Activated CD4-positive, alpha-beta T cell treated with anti-CD3 and anti-CD28 coated beads, Interleukin-2, amount 10 ng/mL, durations not matched to agents 24 days and 14 days (primary cell): ENCODE measurements around the gene GABRB3. TPM values are rescaled to one million over a fixed set of nuclear protein-coding genes. Genes with fewer than 3 reads are reported as not detected.

ENCODE experiments used
- DNase-seq: peaks from one replicate; pipeline ENCODE4 v3.0.0; 2022
- H3K27ac Mint-ChIP-seq: one replicate; pipeline ENCODE4 v1.8.0; 2022; ENCODE audit warnings: mild to moderate bottlenecking, mixed read lengths
- H3K27me3 Mint-ChIP-seq: one replicate; pipeline ENCODE4 v1.8.0; 2022; ENCODE audit warnings: mixed read lengths
- H3K36me3 Mint-ChIP-seq: one replicate; pipeline ENCODE4 v1.8.0; 2022; ENCODE audit warnings: low read depth, mild to moderate bottlenecking, mixed read lengths
- H3K4me1 Mint-ChIP-seq: one replicate; pipeline ENCODE4 v1.8.0; 2021; ENCODE audit warnings: mixed read lengths
- H3K4me3 Mint-ChIP-seq: one replicate; pipeline ENCODE4 v1.8.0; 2022; ENCODE audit warnings: mild to moderate bottlenecking, moderate library complexity, mixed read lengths
- H3K9me3 Mint-ChIP-seq: one replicate; pipeline ENCODE4 v1.8.0; 2021; ENCODE audit warnings: mixed read lengths
- intact Hi-C: fragments of 100-400 bp; cut with micrococcal nuclease; formaldehyde crosslinking; loops from one replicate; pipeline ENCODE4 v1.15.1; 2023
- total RNA-seq: library from RNA; stranded (reverse); gene quantifications from 2 replicates; pipeline ENCODE4 v1.2.3, GENCODE V29; 2022

Gene GABRB3
- total RNA-seq, 1 donor from 2014 or later: not detected

- intact Hi-C loops: no loop called here
- H3K36me3 Mint-ChIP-seq: no peaks in the 10 kb centered on the region
Measured at GRCh38 chr15:26561896-26562295, 211.0 kb downstream of the GABRB3 start.

GRCh38 chr15:26561130-26561529, 211.7 kb downstream of the GABRB3 start:
- no peak for DNase-seq
- Mint-ChIP-seq H3K36me3 (no peaks in the 10 kb centered on the region), H3K27ac (no peak overlapping the region), H3K4me3 (no peak overlapping the region), H3K4me1 (no peaks in the 10 kb centered on the region), H3K27me3 (no peaks in the 10 kb centered on the region), H3K9me3 (peaks cover 7% of the 10 kb centered on the region)
- intact Hi-C loops: no loop called here

More at GRCh38 chr15:26561896-26562295, 211.0 kb downstream of the GABRB3 start:
- Mint-ChIP-seq H3K4me1 (no peaks in the 10 kb centered on the region), H3K4me3 (no peak overlapping the region), H3K27me3 (no peaks in the 10 kb centered on the region), H3K27ac (no peak overlapping the region), H3K9me3 (peaks cover 7% of the 10 kb centered on the region)
- DNase-seq: no peak

DNA sequence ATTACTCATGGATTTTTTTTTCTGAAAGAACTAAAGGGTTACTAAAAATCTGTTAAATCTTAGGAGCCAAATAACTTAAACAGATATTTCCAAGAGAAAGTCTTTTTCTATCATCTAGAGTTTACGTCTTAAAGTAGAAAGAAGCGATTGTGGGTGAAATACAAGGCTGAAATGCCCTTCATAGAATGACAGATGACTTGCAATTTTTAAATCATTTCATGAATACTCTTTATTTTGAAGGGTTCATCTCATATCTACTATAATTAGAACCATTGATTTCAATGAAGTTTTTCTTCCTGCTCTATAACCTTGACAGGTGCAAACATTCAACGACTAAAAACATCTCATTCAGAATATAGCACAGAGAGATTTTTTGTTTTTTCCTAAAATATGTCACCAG, 217.0 kb downstream of the GABRB3 start:
- intact Hi-C loops: no loop called here
- Mint-ChIP-seq H3K4me1 (no peaks in the 10 kb centered on the region), H3K9me3 (peaks cover 4% of the 10 kb centered on the region), H3K27me3 (no peaks in the 10 kb centered on the region), H3K4me3 (no peak overlapping the region), H3K36me3 (no peaks in the 10 kb centered on the region), H3K27ac (no peak overlapping the region)
- no peak for DNase-seq

DNA sequence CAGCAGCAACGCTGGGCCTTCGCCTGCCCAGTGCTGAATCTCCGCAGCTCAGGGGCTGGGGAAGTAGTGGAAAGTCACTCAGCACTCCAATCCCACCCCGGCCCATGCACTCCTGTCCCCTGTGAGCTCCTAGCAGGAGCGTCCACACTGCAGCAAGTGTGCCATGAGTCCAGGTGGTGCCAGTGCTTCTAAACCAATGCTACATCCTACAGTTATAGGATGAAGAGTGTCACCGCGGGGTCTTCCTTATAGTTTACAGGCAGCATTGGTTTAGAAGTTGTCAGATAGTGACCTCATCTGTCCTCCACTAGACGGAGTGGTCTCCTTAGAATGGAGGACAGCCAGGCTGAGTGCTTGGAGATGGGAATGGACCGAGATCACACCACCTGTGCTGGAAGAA, 221.4 kb downstream of the GABRB3 start:
- intact Hi-C loops: no loop called here
- no peaks in the 10 kb centered on the region for H3K27me3 Mint-ChIP-seq

DNA sequence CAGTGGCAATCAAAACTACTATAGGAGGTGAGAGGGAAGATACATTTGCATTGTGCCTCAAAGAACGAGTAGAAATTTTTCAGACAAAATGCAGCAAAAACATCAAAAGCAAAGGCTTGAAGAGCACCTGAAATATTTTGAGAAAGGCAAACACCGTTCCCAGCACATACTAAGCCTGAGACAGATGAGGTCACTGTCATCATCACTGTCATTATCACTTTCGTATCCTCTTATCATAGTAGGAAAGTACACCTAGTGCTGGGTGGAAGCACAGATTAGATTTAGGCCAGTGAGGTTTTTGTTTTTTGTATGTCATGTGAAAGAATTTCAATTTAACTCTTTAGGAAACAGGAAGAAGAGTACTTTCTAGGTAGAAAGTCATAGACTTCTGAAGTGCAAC, 222.0 kb downstream of the GABRB3 start:
- Mint-ChIP-seq H3K36me3 (no peaks in the 10 kb centered on the region), H3K4me3 (no peak overlapping the region), H3K27me3 (no peaks in the 10 kb centered on the region), H3K27ac (no peak overlapping the region), H3K9me3 (peaks cover 8% of the 10 kb centered on the region), H3K4me1 (no peaks in the 10 kb centered on the region)
- DNase-seq: no peak
- intact Hi-C loops: no loop called here

More for the DNA sequence above, 221.4 kb downstream of the GABRB3 start:
- Mint-ChIP-seq H3K27ac (no peak overlapping the region), H3K4me3 (no peak overlapping the region), H3K9me3 (peaks cover 8% of the 10 kb centered on the region), H3K4me1 (no peaks in the 10 kb centered on the region), H3K36me3 (no peaks in the 10 kb centered on the region)
- no peak for DNase-seq

GRCh38 chr15:26537663-26538062, 235.2 kb downstream of the GABRB3 start:
- H3K4me1 Mint-ChIP-seq: no peaks in the 10 kb centered on the region
- H3K36me3 Mint-ChIP-seq: no peaks in the 10 kb centered on the region
- peaks cover 22% of the 10 kb centered on the region for H3K9me3 Mint-ChIP-seq
- no peak overlapping the region for H3K27ac Mint-ChIP-seq
- no peak for DNase-seq
- intact Hi-C loops: no loop called here
- no peaks in the 10 kb centered on the region for H3K27me3 Mint-ChIP-seq
- no peak overlapping the region for H3K4me3 Mint-ChIP-seq

GRCh38 chr15:26531489-26531888, 241.4 kb downstream of the GABRB3 start:
- no peak for DNase-seq
- Mint-ChIP-seq H3K4me1 (no peaks in the 10 kb centered on the region), H3K4me3 (no peak overlapping the region), H3K9me3 (peaks cover 23% of the 10 kb centered on the region), H3K36me3 (no peaks in the 10 kb centered on the region), H3K27me3 (no peaks in the 10 kb centered on the region), H3K27ac (no peak overlapping the region)
- intact Hi-C loops: no loop called here

DNA sequence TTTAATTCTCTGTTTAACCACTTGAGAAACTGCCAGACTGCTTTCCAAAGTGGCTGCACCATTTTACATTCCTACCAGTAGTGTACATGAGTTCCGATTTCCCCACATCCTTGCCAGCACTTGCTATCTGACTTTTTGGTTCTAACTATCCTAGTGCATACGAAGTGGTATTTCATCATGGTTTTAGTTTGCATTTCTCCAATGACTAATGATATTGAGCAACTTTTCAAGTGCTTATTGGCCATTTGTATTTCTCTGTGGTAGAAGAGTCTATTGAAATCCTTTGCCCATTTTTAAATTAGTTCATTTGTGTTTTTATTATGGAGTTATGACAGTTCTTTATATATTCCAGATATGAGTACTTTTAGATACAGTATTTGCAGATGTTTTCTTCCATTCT, 247.8 kb downstream of the GABRB3 start:
- no peaks in the 10 kb centered on the region for H3K36me3 Mint-ChIP-seq
- H3K4me1 Mint-ChIP-seq: no peaks in the 10 kb centered on the region
- H3K4me3 Mint-ChIP-seq: no peak overlapping the region
- no peak overlapping the region for H3K27ac Mint-ChIP-seq
- no peak for DNase-seq
- H3K9me3 Mint-ChIP-seq: peaks cover 17% of the 10 kb centered on the region
- intact Hi-C loops: no loop called here
- no peaks in the 10 kb centered on the region for H3K27me3 Mint-ChIP-seq

DNA sequence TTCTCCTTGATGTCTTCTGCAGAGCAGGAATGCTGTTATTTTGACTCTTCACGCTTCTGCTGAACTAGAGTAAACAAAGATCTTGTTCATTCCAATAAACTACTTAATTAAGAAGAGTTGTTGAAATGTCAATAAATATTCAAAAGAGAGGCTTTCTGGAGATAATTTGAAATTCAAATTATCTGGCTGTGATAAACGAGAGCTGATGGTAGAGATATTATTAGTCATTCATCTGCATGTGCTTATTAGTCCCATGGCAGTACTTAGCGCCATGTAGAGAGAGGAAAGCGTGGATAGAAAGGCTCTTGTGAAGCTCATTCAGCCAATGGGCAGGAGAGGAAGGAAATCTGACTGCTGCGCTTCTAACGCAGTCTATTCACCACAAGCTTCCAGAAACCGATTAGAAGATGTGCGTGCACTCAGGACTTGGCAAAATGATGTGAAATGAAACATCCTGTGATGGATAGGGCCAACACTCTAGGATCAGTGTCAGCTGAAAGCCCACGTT, 251.1 kb downstream of the GABRB3 start:
- DNase-seq: no peak
- Mint-ChIP-seq H3K9me3 (peaks cover 16% of the 10 kb centered on the region), H3K36me3 (no peaks in the 10 kb centered on the region), H3K27me3 (no peaks in the 10 kb centered on the region), H3K4me1 (no peaks in the 10 kb centered on the region), H3K27ac (no peak overlapping the region), H3K4me3 (no peak overlapping the region)
- intact Hi-C loops: no loop called here

DNA sequence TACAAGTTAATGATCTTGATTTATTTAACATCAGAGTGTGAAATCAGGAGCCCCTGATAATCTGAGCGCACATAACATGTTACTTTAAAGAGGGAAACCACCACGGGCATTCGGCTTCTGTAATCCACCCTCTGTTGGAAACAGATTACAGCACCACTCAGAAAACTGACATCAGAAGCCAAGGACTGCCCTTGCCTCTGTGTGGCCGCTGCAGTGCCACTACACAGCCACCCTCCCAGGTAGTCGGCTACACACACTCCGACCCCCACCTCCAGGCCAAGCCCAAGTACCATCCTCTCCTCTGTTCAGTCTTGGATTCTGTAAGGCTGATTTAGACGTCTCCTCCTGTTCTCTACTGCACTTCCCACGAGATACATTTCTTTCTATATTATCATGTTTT, 251.7 kb downstream of the GABRB3 start:
- no peaks in the 10 kb centered on the region for H3K36me3 Mint-ChIP-seq

GRCh38 chr15:26518885-26519284, 254.0 kb downstream of the GABRB3 start:
- no peak for DNase-seq
- Mint-ChIP-seq H3K27ac (no peak overlapping the region), H3K9me3 (peaks cover 12% of the 10 kb centered on the region), H3K4me1 (no peaks in the 10 kb centered on the region), H3K36me3 (no peaks in the 10 kb centered on the region), H3K27me3 (no peaks in the 10 kb centered on the region), H3K4me3 (no peak overlapping the region)
- intact Hi-C loops: no loop called here

More for the DNA sequence above, 251.7 kb downstream of the GABRB3 start:
- H3K27me3 Mint-ChIP-seq: no peaks in the 10 kb centered on the region
- intact Hi-C loops: no loop called here
- no peak overlapping the region for H3K4me3 Mint-ChIP-seq
- no peaks in the 10 kb centered on the region for H3K4me1 Mint-ChIP-seq
- no peak overlapping the region for H3K27ac Mint-ChIP-seq
- DNase-seq: no peak
- peaks cover 16% of the 10 kb centered on the region for H3K9me3 Mint-ChIP-seq

GRCh38 chr15:26516102-26516980, 256.5 kb downstream of the GABRB3 start:
- intact Hi-C loops: no loop called here
- peaks cover 7% of the 10 kb centered on the region for H3K9me3 Mint-ChIP-seq

GRCh38 chr15:26504009-26504408, 268.9 kb downstream of the GABRB3 start:
- no peaks in the 10 kb centered on the region for H3K27me3 Mint-ChIP-seq
- no peak overlapping the region for H3K4me3 Mint-ChIP-seq
- no peak for DNase-seq
- no peaks in the 10 kb centered on the region for H3K4me1 Mint-ChIP-seq
- H3K27ac Mint-ChIP-seq: no peak overlapping the region
- H3K9me3 Mint-ChIP-seq: peaks cover 8% of the 10 kb centered on the region
- no peaks in the 10 kb centered on the region for H3K36me3 Mint-ChIP-seq
- intact Hi-C loops: no loop called here

More at GRCh38 chr15:26516102-26516980, 256.5 kb downstream of the GABRB3 start:
- Mint-ChIP-seq H3K4me1 (no peaks in the 10 kb centered on the region), H3K4me3 (no peak overlapping the region), H3K36me3 (no peaks in the 10 kb centered on the region), H3K27me3 (no peaks in the 10 kb centered on the region), H3K27ac (no peak overlapping the region)
- DNase-seq: no peak
